Ramos (cell line): ENCODE measurements around the gene CYLD.

Experiments used
- in situ Hi-C: fragments of 300-500 bp; cut with MboI; formaldehyde crosslinking; loops from one replicate; pipeline ENCODE4 v1.14.3; 2022; ENCODE audit warnings: low sequenced_read_pairs; ENCODE audit not compliant: unreplicated experiment

The CYLD gene

DNA sequence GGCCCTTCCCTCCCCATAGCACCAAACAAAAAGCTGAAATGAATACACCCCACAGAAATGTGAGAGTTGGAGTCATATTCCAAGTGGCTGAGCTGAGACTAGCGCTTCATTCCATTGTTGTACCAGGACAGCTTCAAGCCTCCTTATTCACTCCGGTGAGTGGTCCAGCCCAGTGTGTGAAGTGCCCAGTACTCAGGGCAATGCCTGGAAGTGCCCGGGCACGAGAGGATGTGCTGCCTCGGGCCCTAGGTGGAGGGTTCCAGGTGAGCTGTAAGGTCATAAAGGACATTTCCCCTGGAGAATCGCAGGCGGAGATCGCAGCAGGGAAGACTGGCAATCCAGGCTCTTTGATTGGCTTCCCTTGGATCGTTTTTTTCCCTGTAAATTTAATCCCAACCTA lies 5.4 kb upstream of the CYLD start:
- in situ Hi-C loops = no loop called here

DNA sequence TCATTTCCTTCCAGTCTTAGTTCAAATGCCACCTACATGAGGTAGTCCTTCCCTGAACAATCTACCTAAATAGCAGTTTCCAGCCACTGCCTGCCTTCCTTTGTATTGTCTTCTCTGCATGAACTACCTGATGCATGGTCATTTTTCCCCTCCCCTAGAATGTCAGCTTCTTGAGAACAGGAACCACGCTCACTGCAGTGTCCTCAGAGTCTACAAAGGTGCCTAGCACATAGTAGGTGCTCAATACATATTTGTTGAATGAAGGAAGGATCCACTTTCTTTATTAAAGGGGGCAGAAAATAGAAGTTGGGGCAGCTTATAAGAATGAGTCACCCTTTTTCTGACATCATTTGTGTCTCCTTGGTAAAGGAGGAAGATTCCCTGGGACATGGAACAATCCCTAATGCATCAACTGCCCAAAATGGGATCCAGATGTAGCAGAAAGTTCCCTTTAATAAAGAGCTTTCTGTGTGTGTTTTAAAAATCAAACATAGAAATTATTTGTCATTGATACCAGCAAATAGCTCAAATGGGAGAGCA lies 4.4 kb upstream of the CYLD start:
- in situ Hi-C loops = no loop called here

GRCh38 chr16:50739031-50739430 lies 2.9 kb upstream of the CYLD start:
- in situ Hi-C loops = no loop called here

- in situ Hi-C loops = no loop called here
These were observed 1.1 kb upstream of the CYLD start for GRCh38 chr16:50740736-50741135.

GRCh38 chr16:50741225-50741780 lies 583 bp upstream of the CYLD start:
- in situ Hi-C loops = no loop called here

DNA sequence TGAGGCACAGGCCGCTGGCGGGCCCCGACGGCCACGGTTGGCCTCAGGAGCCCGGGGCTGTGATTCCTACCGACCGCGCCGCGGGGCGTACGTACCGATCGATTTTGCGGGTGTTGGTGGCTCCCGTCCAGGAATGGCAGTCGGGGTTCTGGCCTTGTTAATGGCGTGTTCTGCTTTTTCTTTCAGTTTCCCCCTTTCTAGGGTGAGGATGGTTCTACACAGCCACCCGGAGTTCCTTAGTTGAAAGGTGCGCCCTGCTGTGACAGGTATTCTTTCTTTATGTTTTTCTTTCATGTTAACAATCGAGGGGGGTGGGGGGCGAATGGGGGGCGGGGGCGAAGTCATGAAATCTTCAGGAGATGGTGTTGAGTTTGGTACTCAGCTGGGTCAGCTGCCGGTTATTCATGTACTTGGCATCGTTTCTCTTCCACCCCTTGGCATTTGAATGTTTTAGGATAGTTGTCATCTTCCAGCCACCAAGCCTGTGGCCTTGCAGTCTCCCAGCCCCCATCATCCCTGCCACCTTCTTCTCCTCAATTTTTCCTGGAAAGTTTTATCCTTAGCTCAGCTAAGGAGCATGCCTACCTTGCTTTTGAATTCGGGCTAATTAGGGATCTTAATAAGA lies 802 bp downstream of the CYLD start:
- in situ Hi-C loops = no loop called here

DNA sequence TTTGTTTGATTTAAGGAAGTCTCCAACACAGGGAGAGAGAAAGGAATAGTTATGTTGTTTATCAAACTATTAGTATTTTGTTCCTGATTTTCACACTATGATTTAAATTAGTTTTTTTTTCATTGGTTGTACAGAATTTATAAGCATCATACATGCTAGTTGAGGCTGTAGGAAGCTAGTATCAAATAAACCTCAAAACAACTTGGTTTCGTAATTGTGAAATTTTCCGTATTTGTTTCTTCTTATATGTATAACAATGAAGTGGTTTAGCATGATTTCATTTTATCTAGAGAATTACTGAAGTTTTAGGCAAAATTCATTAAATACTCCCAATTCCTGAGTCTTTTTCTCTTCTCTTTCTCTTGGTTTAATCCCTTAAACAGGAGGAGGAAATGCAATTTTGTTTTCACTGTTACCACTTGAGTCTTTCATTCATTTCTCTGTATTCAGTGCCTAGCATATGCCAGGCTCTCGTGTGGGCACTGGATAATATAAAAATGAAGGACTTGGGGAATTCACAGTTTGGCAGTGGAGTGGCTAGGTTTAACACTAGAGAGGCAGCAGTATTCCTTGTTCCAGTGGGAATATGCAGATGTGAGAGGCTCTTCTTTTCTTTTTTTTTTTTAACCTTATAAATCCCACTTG lies 1.8 kb downstream of the CYLD start:
- in situ Hi-C loops = no loop called here

DNA sequence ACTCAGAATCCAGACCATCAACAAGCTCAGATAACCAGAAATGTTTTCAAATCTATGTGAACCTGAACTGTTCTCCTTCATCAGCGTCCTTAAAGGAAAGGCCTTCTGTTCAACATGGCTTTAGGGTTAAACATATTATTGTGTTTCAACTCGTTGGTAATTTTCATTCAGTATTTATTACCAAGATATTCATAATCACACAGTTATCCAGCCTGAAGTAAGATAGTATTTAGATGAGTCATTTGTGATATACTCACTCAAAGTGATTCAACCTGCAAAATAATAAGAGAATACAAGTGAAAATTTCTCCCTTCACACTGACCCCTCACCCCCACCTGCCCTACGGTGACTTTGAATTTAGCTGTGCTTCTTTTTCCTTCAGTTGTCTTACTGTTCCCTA lies 3.0 kb downstream of the CYLD start:
- in situ Hi-C loops = no loop called here

DNA sequence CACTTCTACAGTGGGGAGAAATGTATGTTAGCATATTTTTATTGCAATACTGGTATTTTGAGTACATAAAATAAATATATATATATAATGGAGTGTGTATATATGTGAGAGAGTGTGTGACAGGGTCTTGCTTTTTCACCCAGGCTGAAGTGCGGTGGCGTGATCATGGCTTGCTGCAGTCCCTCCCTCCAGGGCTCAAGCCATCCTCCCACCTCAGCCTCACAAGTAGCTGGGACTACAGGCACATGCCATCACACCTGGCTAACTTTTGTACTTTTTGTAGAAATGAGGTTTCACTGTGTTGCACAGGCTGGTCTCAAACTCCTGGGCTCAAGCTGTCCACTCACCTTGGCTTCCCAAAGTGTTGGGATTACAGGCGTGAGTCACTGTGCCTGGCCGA lies 4.1 kb downstream of the CYLD start:
- in situ Hi-C loops = no loop called here

- in situ Hi-C loops = no loop called here
These were observed 5.5 kb downstream of the CYLD start for GRCh38 chr16:50747207-50747956.

DNA sequence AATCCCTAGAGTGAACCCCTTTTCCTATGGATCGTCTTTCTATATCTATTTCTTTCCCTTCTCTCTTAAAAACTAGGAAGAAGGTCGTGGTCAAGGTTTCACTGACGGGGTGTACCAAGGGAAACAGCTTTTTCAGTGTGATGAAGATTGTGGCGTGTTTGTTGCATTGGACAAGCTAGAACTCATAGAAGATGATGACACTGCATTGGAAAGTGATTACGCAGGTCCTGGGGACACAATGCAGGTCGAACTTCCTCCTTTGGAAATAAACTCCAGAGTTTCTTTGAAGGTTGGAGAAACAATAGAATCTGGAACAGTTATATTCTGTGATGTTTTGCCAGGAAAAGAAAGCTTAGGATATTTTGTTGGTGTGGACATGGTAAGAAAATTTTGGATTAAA lies 9.6 kb downstream of the CYLD start:
- in situ Hi-C loops = no loop called here

- in situ Hi-C loops = no loop called here
These were observed 10.8 kb downstream of the CYLD start for GRCh38 chr16:50752471-50753235.

DNA sequence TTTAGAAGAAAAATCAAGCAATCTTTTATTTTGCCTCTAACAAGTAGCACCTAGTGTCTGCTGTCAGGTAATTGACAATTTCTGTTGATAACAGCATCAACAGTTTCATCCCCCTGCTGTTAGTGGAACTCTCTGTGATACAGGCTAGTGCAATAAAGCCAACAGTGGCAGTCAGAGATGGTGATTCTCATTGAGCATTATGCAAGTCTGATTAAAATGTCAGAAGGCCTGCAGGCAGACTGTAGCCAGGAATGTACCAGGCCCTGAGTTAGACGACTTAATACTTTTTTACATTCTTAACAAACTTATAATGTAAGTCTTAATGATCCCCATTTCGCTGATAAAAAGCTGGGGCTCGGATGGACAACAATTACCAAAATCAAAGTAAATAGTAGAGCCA lies 14.6 kb downstream of the CYLD start:
- in situ Hi-C loops = no loop called here

- in situ Hi-C loops = no loop called here
These were observed 19.4 kb downstream of the CYLD start for GRCh38 chr16:50761267-50761666.

GRCh38 chr16:50762241-50762640 lies 20.4 kb downstream of the CYLD start:
- in situ Hi-C loops = no loop called here

DNA sequence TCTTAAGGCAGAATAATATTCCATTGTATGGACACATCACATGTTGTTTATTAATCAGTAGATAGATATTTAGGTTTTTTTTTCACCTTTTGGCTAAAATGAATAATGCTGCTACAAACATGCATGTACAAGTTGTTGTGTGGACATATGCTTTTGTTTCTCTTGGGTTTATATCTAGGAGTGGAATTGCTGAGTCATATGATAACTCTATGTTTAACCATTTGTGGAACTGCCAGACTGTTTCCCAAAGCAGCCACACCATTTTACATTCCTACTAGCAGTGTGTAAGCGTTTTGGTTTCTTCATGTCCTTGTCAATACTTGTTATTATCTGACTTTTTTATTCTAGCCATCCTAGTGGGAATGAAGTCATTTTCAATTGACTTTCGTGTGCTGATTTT lies 21.3 kb downstream of the CYLD start:
- in situ Hi-C loops = no loop called here

- in situ Hi-C loops = no loop called here
These were observed 23.4 kb downstream of the CYLD start for GRCh38 chr16:50765260-50765659.

GRCh38 chr16:50765861-50766260 lies 24.0 kb downstream of the CYLD start:
- in situ Hi-C loops = no loop called here

- in situ Hi-C loops = no loop called here
These were observed 25.3 kb downstream of the CYLD start for GRCh38 chr16:50767197-50767596.

GRCh38 chr16:50771366-50771765 lies 29.5 kb downstream of the CYLD start:
- in situ Hi-C loops = no loop called here
